Caco-2 (cell line): ENCODE data around the gene YWHAH. TPM values are rescaled to one million over a fixed set of nuclear protein-coding genes. Genes with fewer than 3 reads are reported as not detected.

Experiments
- BruUV-seq: library from RNA; stranded (reverse); fragments of 400-500 nt; replicated peaks from 2 replicates; lab custom pipeline; 2021; lab: Mats Ljungman, UMichigan
- CTCF ChIA-PET: fragments of 300-600 bp; sonication (Branson Sonifier 250); formaldehyde crosslinking; loops from one replicate; lab custom pipeline; 2022; ENCODE audit warnings: antibody characterized with exemption; lab: Charles Lee
- POLR2A ChIA-PET: fragments of 300-600 bp; sonication (Branson Sonifier 250); formaldehyde crosslinking; loops from one replicate; lab custom pipeline; 2022; ENCODE audit warnings: antibody characterized with exemption; lab: Charles Lee
- DNase-seq, 2 experiments: peaks; one replicate each; pipeline versions ENCODE4 v3.0.0 to v3.0.0-alpha.2; 2020 to 2022
- H3K27me3 ChIP-seq: replicated peaks from 2 replicates; pipeline ENCODE4 v1.6.0; 2011; ENCODE audit warnings: low read length; ENCODE audit not compliant: control insufficient read depth, insufficient read depth
- H3K36me3 ChIP-seq: 2 replicates; pipeline ENCODE4 v1.5.1; 2011; ENCODE audit warnings: low read length; ENCODE audit not compliant: control insufficient read depth, insufficient read depth
- H3K4me1 ChIP-seq: fragments of 250-450 bp; sonication (Bioruptor Pico); 2 replicates; pipeline ENCODE4 v1.5.1; 2020; ENCODE audit warnings: mild to moderate bottlenecking
- H3K4me3 ChIP-seq: 2 replicates; pipeline ENCODE4 v1.5.1; 2011; ENCODE audit warnings: low read depth, mild to moderate bottlenecking, control low read depth, low read length
- H3K9me3 ChIP-seq: fragments of 250-450 bp; sonication (Bioruptor Pico); 2 replicates; pipeline ENCODE4 v1.5.1; 2020; ENCODE audit warnings: mild to moderate bottlenecking, moderate library complexity
- H3K27ac Mint-ChIP-seq: one replicate; pipeline ENCODE4 v1.8.0; 2022; ENCODE audit warnings: mixed read lengths; ENCODE audit not compliant: unreplicated experiment
- H3K27me3 Mint-ChIP-seq: one replicate; pipeline ENCODE4 v1.8.0; 2022; ENCODE audit warnings: mixed read lengths; ENCODE audit not compliant: insufficient read depth, unreplicated experiment
- H3K36me3 Mint-ChIP-seq: one replicate; pipeline ENCODE4 v1.8.0; 2022; ENCODE audit warnings: mild to moderate bottlenecking, mixed read lengths; ENCODE audit not compliant: insufficient read depth, unreplicated experiment
- H3K4me1 Mint-ChIP-seq: one replicate; pipeline ENCODE4 v1.8.0; 2022; ENCODE audit warnings: low read depth, mixed read lengths; ENCODE audit not compliant: unreplicated experiment
- H3K4me3 Mint-ChIP-seq: one replicate; pipeline ENCODE4 v1.8.0; 2022; ENCODE audit warnings: mild to moderate bottlenecking, moderate library complexity, mixed read lengths; ENCODE audit not compliant: unreplicated experiment
- H3K9me3 Mint-ChIP-seq: one replicate; pipeline ENCODE4 v1.8.0; 2022; ENCODE audit warnings: mixed read lengths; ENCODE audit not compliant: unreplicated experiment
- CTCF ChIP-seq, 2 experiments: fragments of 200-600 bp in 1 of 2; IDR thresholded peaks; 1 replicate in 1 of 2; 2 replicates in 1 of 2; pipeline versions ENCODE4 v1.5.1 to v1.8.0; 2011 to 2022; ENCODE audit warnings: antibody characterized with exemption in 1 of 2, control low read depth in 1 of 2, inconsistent platforms in 1 of 2, low read depth in 1 of 2, low read length in 1 of 2, mild to moderate bottlenecking in 1 of 2, moderate library complexity in 1 of 2; ENCODE audit not compliant: insufficient read depth in 1 of 2, severe bottlenecking in 1 of 2, unreplicated experiment in 1 of 2
- intact Hi-C: fragments of 100-400 bp; cut with micrococcal nuclease; formaldehyde crosslinking; loops from one replicate; pipeline ENCODE4 v1.10.0; 2022; ENCODE audit not compliant: unreplicated experiment
- total RNA-seq: library from RNA; stranded (reverse); gene quantifications from 2 replicates; pipeline ENCODE4 v1.2.3, GENCODE V29; 2022

YWHAH gene
- total RNA-seq, 1 experiment from 2014 or later, result 135 TPM

DNA sequence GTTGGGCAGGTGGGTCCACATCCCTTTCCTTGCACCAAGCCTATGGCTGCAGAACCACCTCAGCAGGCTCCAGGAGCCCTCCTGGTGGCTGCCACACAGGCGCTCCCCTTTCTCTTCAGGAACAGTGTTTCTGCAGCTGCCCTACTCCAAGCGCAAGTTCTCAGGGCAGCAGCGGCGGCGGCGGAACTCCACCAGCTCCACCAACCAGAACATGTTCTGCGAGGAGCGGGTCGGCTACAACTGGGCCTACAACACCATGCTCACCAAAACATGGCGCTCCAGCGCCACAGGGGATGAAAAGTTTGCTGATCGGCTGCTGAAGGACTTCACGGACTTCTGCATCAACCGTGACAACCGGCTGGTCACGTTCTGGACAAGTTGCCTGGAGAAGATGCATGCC lies 38.2 kb upstream of the YWHAH start:
- POLR2A ChIA-PET, result no interaction called here
- H3K4me1 ChIP-seq, result peaks cover 9% of the 10 kb centered on the region
- Mint-ChIP-seq H3K9me3 (no peaks in the 10 kb centered on the region), H3K36me3 (peaks cover 40% of the 10 kb centered on the region), H3K4me3 (no peak overlapping the region), H3K27ac (no peak overlapping the region), H3K27me3 (no peaks in the 10 kb centered on the region), H3K4me1 (no peaks in the 10 kb centered on the region)
- intact Hi-C loops, result no loop called here
- H3K9me3 ChIP-seq, result no peaks in the 10 kb centered on the region
- no peak for DNase-seq
- no peaks in the 10 kb centered on the region for H3K27me3 ChIP-seq
- BruUV-seq, result no TSS peak
- CTCF ChIA-PET, result no interaction called here
- H3K4me3 ChIP-seq, result no peak overlapping the region
- H3K36me3 ChIP-seq, result no peaks in the 10 kb centered on the region
- no peak for TF ChIP-seq CTCF (IDR thresholded peaks at IDR 0.05; ENCODE audit: insufficient read depth in 1 of 2, low read depth in 1 of 2, low read length in 1 of 2, severe bottlenecking in 1 of 2, unreplicated experiment in 1 of 2)

- no peak overlapping the region for H3K27ac Mint-ChIP-seq
- no peaks in the 10 kb centered on the region for H3K27me3 Mint-ChIP-seq
- no peaks in the 10 kb centered on the region for H3K9me3 Mint-ChIP-seq
- H3K36me3 Mint-ChIP-seq, result peaks cover 35% of the 10 kb centered on the region
- H3K4me3 Mint-ChIP-seq, result no peak overlapping the region
- no peak for TF ChIP-seq CTCF (IDR thresholded peaks at IDR 0.05; ENCODE audit: insufficient read depth in 1 of 2, low read depth in 1 of 2, low read length in 1 of 2, severe bottlenecking in 1 of 2, unreplicated experiment in 1 of 2)
- Histone ChIP-seq H3K9me3 (no peaks in the 10 kb centered on the region), H3K27me3 (no peaks in the 10 kb centered on the region), H3K4me1 (peaks cover 14% of the 10 kb centered on the region), H3K36me3 (no peaks in the 10 kb centered on the region), H3K4me3 (no peak overlapping the region)
- BruUV-seq, result no TSS peak
- no peak for DNase-seq
- H3K4me1 Mint-ChIP-seq, result no peaks in the 10 kb centered on the region
- ChIA-PET POLR2A (no interaction called here), CTCF (no interaction called here)
- intact Hi-C loops, result no loop called here
Observed at GRCh38 chr22:31906569-31906968, 37.8 kb upstream of the YWHAH start.

DNA sequence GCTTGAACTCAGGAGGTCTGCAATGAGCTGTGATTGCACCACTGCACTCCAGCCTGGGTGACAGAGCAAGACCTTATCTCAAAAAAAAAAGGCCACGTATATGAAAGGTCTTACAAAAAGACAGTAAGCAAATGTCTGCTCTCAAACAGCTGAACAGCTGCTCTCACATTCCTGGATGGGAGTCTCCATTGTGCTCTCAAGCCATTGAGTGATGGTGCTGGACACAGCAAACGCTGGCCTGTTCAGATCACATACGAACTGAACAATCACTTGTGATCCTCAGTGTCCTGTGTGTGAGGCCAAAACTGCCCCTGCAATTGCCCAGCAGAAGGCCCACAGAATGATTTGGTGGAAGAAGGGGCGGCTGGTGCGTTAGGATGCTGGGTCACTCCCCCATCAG lies 34.4 kb upstream of the YWHAH start:
- intact Hi-C loops, result no loop called here
- peaks cover 27% of the 10 kb centered on the region for H3K4me1 ChIP-seq
- no peaks in the 10 kb centered on the region for H3K9me3 Mint-ChIP-seq
- ChIA-PET POLR2A (no interaction called here), CTCF (interaction anchor here (0.7 kb wide), 1 partner anchor 60 kb away, joined by 3 read pairs; no protein-coding TSS in a partner anchor)
- no peaks in the 10 kb centered on the region for H3K9me3 ChIP-seq
- H3K4me1 Mint-ChIP-seq, result peaks cover 6% of the 10 kb centered on the region
- H3K27me3 Mint-ChIP-seq, result no peaks in the 10 kb centered on the region
- no TSS peak for BruUV-seq
- H3K4me3 Mint-ChIP-seq, result no peak overlapping the region
- H3K27me3 ChIP-seq, result no peaks in the 10 kb centered on the region
- peaks cover 29% of the 10 kb centered on the region for H3K36me3 Mint-ChIP-seq
- no peaks in the 10 kb centered on the region for H3K36me3 ChIP-seq
- DNase-seq, result no peak
- no peak overlapping the region for H3K27ac Mint-ChIP-seq
- no peak for TF ChIP-seq CTCF (IDR thresholded peaks at IDR 0.05; ENCODE audit: insufficient read depth in 1 of 2, low read depth in 1 of 2, low read length in 1 of 2, severe bottlenecking in 1 of 2, unreplicated experiment in 1 of 2)
- H3K4me3 ChIP-seq, result no peak overlapping the region
